GM23338 (cell line): ENCODE results near the gene FRMD3.

Experiments used
- CREB1 ChIP-seq: fragments of 250-450 bp; sonication (Bioruptor Pico); IDR thresholded peaks from 2 replicates; pipeline ENCODE4 v1.5.0; 2020; ENCODE audit warnings: low read depth, mild to moderate bottlenecking, moderate library complexity
- EZH2 ChIP-seq: fragments of 200-600 bp; sonication (generic); IDR thresholded peaks from one replicate; pipeline ENCODE4 v1.8.0; 2017; ENCODE audit warnings: antibody characterized with exemption, mild to moderate bottlenecking, low read depth; ENCODE audit not compliant: unreplicated experiment
- EZH2phosphoT487 ChIP-seq: fragments of 200-600 bp; sonication (generic); IDR thresholded peaks from one replicate; pipeline ENCODE4 v1.8.1; 2018; ENCODE audit warnings: antibody characterized with exemption; ENCODE audit not compliant: unreplicated experiment
- JUNB ChIP-seq: IDR thresholded peaks from one replicate; pipeline ENCODE4 v1.6.1; 2016; ENCODE audit warnings: antibody characterized with exemption; ENCODE audit not compliant: unreplicated experiment
- NANOG ChIP-seq: IDR thresholded peaks from 2 replicates; pipeline ENCODE4 v1.6.1; 2016; ENCODE audit warnings: antibody characterized with exemption, borderline replicate concordance
- POLR2AphosphoS5 ChIP-seq: IDR thresholded peaks from 2 replicates; pipeline ENCODE4 v1.6.1; 2016; ENCODE audit warnings: antibody characterized with exemption, low read depth
- STAT1 ChIP-seq: IDR thresholded peaks from one replicate; pipeline ENCODE4 v1.6.1; 2016; ENCODE audit warnings: antibody characterized with exemption; ENCODE audit not compliant: unreplicated experiment
- ZNF114 ChIP-seq: fragments of 250-450 bp; sonication (Bioruptor Pico); IDR thresholded peaks from 2 replicates; pipeline ENCODE4 v1.5.0; 2020; ENCODE audit warnings: mild to moderate bottlenecking, moderate library complexity
- ZNF331 ChIP-seq: fragments of 250-450 bp; sonication (Bioruptor Pico); IDR thresholded peaks from 2 replicates; pipeline ENCODE4 v1.5.0; 2020; ENCODE audit warnings: low read depth, mild to moderate bottlenecking, moderate library complexity
- TF ChIP-seq, protein P1 (sequence below), 2 experiments: fragments of 200-600 bp in 1 of 2; sonication (generic) in 1 of 2; conservative IDR thresholded peaks; 2 replicates each; pipeline versions ENCODE4 v1.5.1 to v1.6.1; 2016 to 2017; ENCODE audit warnings: antibody characterized with exemption in 2 of 2, low read depth in 2 of 2, mild to moderate bottlenecking in 2 of 2, moderate library complexity in 1 of 2
- TF ChIP-seq, protein P2 (sequence below): IDR thresholded peaks from one replicate; pipeline ENCODE4 v1.6.1; 2018; ENCODE audit warnings: antibody characterized with exemption; ENCODE audit not compliant: unreplicated experiment
- TF ChIP-seq, protein P3 (sequence below): IDR thresholded peaks from 2 replicates; pipeline ENCODE4 v1.6.1; 2016; ENCODE audit warnings: antibody characterized with exemption
- TF ChIP-seq, protein P4 (sequence below): fragments of 250-450 bp; sonication (Bioruptor Pico); IDR thresholded peaks from 2 replicates; pipeline ENCODE4 v1.5.0; 2020; ENCODE audit warnings: mild to moderate bottlenecking, moderate library complexity

DNA sequence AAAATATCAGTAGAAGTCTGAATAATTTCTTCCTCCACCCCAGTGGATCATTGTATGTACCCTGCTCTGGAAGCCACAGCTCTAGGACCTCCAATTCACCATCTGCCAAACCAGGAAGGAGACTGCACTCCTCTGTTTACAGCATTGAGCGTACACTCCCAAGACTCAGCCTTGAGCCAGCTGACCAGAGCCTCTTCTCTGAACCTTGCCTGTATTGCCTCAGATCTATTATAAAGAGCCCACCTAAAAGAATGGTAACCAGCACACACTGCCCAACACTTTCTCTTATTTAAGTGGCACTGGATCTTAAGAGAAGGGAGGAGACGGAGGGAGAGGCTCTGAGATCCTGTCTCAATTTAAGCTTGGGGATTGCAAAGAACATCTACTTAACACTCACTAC is 257.4 kb downstream of the FRMD3 start:
- TF ChIP-seq EZH2 (no peak), CREB1 (CRISPR knock-in tag) (no peak), JUNB (no peak), ZNF331 (no peak), STAT1 (no peak), EZH2phosphoT487 (no peak), POLR2AphosphoS5 (no peak), NANOG (no peak), ZNF114 (CRISPR knock-in tag) (no peak)
- TF ChIP-seq, protein P1, sequence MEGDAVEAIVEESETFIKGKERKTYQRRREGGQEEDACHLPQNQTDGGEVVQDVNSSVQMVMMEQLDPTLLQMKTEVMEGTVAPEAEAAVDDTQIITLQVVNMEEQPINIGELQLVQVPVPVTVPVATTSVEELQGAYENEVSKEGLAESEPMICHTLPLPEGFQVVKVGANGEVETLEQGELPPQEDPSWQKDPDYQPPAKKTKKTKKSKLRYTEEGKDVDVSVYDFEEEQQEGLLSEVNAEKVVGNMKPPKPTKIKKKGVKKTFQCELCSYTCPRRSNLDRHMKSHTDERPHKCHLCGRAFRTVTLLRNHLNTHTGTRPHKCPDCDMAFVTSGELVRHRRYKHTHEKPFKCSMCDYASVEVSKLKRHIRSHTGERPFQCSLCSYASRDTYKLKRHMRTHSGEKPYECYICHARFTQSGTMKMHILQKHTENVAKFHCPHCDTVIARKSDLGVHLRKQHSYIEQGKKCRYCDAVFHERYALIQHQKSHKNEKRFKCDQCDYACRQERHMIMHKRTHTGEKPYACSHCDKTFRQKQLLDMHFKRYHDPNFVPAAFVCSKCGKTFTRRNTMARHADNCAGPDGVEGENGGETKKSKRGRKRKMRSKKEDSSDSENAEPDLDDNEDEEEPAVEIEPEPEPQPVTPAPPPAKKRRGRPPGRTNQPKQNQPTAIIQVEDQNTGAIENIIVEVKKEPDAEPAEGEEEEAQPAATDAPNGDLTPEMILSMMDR (conservative IDR thresholded peaks at IDR 0.05; ENCODE audit: low read depth in 2 of 2), result no peak
- TF ChIP-seq, protein P2, sequence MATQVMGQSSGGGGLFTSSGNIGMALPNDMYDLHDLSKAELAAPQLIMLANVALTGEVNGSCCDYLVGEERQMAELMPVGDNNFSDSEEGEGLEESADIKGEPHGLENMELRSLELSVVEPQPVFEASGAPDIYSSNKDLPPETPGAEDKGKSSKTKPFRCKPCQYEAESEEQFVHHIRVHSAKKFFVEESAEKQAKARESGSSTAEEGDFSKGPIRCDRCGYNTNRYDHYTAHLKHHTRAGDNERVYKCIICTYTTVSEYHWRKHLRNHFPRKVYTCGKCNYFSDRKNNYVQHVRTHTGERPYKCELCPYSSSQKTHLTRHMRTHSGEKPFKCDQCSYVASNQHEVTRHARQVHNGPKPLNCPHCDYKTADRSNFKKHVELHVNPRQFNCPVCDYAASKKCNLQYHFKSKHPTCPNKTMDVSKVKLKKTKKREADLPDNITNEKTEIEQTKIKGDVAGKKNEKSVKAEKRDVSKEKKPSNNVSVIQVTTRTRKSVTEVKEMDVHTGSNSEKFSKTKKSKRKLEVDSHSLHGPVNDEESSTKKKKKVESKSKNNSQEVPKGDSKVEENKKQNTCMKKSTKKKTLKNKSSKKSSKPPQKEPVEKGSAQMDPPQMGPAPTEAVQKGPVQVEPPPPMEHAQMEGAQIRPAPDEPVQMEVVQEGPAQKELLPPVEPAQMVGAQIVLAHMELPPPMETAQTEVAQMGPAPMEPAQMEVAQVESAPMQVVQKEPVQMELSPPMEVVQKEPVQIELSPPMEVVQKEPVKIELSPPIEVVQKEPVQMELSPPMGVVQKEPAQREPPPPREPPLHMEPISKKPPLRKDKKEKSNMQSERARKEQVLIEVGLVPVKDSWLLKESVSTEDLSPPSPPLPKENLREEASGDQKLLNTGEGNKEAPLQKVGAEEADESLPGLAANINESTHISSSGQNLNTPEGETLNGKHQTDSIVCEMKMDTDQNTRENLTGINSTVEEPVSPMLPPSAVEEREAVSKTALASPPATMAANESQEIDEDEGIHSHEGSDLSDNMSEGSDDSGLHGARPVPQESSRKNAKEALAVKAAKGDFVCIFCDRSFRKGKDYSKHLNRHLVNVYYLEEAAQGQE, result no peak
- TF ChIP-seq, protein P3, sequence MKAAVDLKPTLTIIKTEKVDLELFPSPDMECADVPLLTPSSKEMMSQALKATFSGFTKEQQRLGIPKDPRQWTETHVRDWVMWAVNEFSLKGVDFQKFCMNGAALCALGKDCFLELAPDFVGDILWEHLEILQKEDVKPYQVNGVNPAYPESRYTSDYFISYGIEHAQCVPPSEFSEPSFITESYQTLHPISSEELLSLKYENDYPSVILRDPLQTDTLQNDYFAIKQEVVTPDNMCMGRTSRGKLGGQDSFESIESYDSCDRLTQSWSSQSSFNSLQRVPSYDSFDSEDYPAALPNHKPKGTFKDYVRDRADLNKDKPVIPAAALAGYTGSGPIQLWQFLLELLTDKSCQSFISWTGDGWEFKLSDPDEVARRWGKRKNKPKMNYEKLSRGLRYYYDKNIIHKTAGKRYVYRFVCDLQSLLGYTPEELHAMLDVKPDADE, result no peak
- TF ChIP-seq, protein P4, sequence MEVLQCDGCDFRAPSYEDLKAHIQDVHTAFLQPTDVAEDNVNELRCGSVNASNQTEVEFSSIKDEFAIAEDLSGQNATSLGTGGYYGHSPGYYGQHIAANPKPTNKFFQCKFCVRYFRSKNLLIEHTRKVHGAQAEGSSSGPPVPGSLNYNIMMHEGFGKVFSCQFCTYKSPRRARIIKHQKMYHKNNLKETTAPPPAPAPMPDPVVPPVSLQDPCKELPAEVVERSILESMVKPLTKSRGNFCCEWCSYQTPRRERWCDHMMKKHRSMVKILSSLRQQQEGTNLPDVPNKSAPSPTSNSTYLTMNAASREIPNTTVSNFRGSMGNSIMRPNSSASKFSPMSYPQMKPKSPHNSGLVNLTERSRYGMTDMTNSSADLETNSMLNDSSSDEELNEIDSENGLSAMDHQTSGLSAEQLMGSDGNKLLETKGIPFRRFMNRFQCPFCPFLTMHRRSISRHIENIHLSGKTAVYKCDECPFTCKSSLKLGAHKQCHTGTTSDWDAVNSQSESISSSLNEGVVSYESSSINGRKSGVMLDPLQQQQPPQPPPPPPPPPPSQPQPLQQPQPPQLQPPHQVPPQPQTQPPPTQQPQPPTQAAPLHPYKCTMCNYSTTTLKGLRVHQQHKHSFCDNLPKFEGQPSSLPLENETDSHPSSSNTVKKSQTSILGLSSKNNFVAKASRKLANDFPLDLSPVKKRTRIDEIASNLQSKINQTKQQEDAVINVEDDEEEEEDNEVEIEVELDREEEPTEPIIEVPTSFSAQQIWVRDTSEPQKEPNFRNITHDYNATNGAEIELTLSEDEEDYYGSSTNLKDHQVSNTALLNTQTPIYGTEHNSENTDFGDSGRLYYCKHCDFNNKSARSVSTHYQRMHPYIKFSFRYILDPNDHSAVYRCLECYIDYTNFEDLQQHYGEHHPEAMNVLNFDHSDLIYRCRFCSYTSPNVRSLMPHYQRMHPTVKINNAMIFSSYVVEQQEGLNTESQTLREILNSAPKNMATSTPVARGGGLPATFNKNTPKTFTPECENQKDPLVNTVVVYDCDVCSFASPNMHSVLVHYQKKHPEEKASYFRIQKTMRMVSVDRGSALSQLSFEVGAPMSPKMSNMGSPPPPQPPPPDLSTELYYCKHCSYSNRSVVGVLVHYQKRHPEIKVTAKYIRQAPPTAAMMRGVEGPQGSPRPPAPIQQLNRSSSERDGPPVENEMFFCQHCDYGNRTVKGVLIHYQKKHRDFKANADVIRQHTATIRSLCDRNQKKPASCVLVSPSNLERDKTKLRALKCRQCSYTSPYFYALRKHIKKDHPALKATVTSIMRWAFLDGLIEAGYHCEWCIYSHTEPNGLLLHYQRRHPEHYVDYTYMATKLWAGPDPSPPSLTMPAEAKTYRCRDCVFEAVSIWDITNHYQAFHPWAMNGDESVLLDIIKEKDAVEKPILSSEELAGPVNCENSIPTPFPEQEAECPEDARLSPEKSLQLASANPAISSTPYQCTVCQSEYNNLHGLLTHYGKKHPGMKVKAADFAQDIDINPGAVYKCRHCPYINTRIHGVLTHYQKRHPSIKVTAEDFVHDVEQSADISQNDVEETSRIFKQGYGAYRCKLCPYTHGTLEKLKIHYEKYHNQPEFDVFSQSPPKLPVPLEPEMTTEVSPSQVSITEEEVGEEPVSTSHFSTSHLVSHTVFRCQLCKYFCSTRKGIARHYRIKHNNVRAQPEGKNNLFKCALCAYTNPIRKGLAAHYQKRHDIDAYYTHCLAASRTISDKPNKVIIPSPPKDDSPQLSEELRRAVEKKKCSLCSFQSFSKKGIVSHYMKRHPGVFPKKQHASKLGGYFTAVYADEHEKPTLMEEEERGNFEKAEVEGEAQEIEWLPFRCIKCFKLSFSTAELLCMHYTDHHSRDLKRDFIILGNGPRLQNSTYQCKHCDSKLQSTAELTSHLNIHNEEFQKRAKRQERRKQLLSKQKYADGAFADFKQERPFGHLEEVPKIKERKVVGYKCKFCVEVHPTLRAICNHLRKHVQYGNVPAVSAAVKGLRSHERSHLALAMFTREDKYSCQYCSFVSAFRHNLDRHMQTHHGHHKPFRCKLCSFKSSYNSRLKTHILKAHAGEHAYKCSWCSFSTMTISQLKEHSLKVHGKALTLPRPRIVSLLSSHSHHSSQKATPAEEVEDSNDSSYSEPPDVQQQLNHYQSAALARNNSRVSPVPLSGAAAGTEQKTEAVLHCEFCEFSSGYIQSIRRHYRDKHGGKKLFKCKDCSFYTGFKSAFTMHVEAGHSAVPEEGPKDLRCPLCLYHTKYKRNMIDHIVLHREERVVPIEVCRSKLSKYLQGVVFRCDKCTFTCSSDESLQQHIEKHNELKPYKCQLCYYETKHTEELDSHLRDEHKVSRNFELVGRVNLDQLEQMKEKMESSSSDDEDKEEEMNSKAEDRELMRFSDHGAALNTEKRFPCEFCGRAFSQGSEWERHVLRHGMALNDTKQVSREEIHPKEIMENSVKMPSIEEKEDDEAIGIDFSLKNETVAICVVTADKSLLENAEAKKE, result no peak
